ENCODE results near the gene THSD7B.

GRCh38 chr2:137348301-137348700 is 583.0 kb downstream of the THSD7B start:
- TF ChIP-seq CTCF (IDR thresholded peaks at IDR 0.05) (no peak), POLR2A (IDR thresholded peaks at IDR 0.05) (no peak)
